Spleen (tissue), 7 donors: ENCODE data around the gene TNS2.

Experiments
- CTCF ChIP-seq, 11 experiments: fragments of 200-600 bp in 7 of 11; fragments of 450-650 bp in 4 of 11; sonication (generic) in 4 of 11; IDR thresholded peaks in 8 of 11; conservative IDR thresholded peaks in 3 of 11; 1 replicate in 7 of 11; 2 replicates in 4 of 11; pipeline versions ENCODE4 v1.4.0 to v1.8.0; 2016 to 2021; ENCODE audit warnings: antibody characterized with exemption in 11 of 11, inconsistent platforms in 4 of 11, mild to moderate bottlenecking in 1 of 11
- POLR2A ChIP-seq, 3 donors: fragments of 450-650 bp; IDR thresholded peaks; one replicate each; pipeline ENCODE4 v1.5.1; 2017; ENCODE audit warnings: antibody characterized with exemption in 3 of 3, mild to moderate bottlenecking in 1 of 3
- POLR2AphosphoS5 ChIP-seq, 3 donors: sonication (generic); formaldehyde crosslinking; IDR thresholded peaks; one replicate each; pipeline ENCODE4 v1.5.1; 2017; ENCODE audit warnings: antibody characterized with exemption in 3 of 3
- donor health status: DM: no; HTN: no; CAD: no; lungs with moderate emphysema.
- donor health status: DM: no; HTN: no; CAD: no.
- donor health status: DM: no; HTN: no; CAD: no.

- no peak for TF ChIP-seq CTCF (IDR thresholded peaks at IDR 0.05 in 8 of 11, conservative IDR thresholded peaks at IDR 0.05 in 3 of 11)
- TF ChIP-seq POLR2A (IDR thresholded peaks at IDR 0.05) = no peak
- no peak for TF ChIP-seq POLR2AphosphoS5 (IDR thresholded peaks at IDR 0.05)
Observed at GRCh38 chr12:53044052-53044581, 5.7 kb upstream of the TNS2 start.
